Esophagus muscularis mucosa (tissue), 4 donors: ENCODE data around the gene PBX3.

Experiments
- EP300 ChIP-seq: sonication (generic); formaldehyde crosslinking; IDR thresholded peaks from one replicate; pipeline ENCODE4 v1.6.1; 2017; ENCODE audit warnings: antibody characterized with exemption
- POLR2A ChIP-seq: fragments of 450-650 bp; IDR thresholded peaks from one replicate; pipeline ENCODE4 v1.6.1; 2017; ENCODE audit warnings: antibody characterized with exemption, moderate library complexity, mild to moderate bottlenecking, low read depth
- TF ChIP-seq, protein P1 (sequence below), 3 experiments: fragments of 200-600 bp in 2 of 3; fragments of 450-650 bp in 1 of 3; sonication (generic) in 2 of 3; IDR thresholded peaks; one replicate each; pipeline ENCODE4 v1.5.1; 2017 to 2019; ENCODE audit warnings: antibody characterized with exemption in 3 of 3, mild to moderate bottlenecking in 2 of 3, moderate library complexity in 1 of 3

DNA sequence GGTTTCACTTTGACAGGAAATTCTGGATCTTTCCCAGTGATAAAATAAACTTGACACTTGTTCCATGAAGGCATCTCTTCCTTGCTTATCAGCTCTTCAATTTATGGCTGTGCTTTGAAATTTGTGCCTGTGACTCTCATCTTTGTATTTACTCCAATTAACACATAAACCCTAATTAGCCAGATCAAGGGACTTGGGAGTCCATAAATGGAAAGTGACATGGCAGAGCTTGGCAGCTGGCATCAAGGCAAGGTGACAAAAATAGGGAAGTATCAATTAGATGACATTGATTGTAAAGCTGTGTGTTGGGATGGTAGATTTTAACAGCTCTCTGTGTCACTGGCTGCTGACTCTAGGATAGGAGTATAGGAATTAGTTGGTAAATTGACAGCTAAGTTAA, 133.9 kb downstream of the PBX3 start:
- TF ChIP-seq, protein P1, sequence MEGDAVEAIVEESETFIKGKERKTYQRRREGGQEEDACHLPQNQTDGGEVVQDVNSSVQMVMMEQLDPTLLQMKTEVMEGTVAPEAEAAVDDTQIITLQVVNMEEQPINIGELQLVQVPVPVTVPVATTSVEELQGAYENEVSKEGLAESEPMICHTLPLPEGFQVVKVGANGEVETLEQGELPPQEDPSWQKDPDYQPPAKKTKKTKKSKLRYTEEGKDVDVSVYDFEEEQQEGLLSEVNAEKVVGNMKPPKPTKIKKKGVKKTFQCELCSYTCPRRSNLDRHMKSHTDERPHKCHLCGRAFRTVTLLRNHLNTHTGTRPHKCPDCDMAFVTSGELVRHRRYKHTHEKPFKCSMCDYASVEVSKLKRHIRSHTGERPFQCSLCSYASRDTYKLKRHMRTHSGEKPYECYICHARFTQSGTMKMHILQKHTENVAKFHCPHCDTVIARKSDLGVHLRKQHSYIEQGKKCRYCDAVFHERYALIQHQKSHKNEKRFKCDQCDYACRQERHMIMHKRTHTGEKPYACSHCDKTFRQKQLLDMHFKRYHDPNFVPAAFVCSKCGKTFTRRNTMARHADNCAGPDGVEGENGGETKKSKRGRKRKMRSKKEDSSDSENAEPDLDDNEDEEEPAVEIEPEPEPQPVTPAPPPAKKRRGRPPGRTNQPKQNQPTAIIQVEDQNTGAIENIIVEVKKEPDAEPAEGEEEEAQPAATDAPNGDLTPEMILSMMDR (IDR thresholded peaks at IDR 0.05), result no peak
- no peak for TF ChIP-seq EP300
- TF ChIP-seq POLR2A, result no peak
